Pons (tissue), 1 donor: ENCODE data around the gene ATRN.
"Not testable (repeated sequence)": the region's sequence is repeated elsewhere in the genome, so short reads cannot be mapped to it uniquely, and the experiment has no call there.

Experiments
- DNase-seq: peaks from one replicate; pipeline ENCODE4 v3.0.0-alpha.2; 2016; ENCODE audit warnings: low spot score

The ATRN gene

DNA sequence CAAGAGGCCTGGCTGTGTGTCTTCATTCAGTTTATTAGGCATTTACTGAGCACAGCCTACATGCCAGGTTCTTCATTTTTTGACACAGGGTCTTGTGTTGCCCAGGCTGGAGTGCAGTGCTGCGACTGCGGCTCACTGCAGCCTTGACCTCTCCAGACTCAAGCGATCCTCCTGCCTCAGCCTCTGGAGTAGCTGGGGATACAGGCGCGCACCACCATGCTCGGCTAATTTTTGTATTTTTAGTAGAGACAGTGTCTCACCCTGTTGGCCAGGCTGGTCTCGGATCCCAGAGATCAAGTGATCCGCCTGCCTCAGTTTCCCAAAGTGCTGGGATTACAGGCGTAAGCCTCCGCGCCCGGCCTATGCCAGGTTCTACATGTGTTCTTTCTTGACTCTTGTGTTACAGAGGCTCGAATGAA lies 601 bp upstream of the ATRN start:
- DNase-seq, result no peak

DNA sequence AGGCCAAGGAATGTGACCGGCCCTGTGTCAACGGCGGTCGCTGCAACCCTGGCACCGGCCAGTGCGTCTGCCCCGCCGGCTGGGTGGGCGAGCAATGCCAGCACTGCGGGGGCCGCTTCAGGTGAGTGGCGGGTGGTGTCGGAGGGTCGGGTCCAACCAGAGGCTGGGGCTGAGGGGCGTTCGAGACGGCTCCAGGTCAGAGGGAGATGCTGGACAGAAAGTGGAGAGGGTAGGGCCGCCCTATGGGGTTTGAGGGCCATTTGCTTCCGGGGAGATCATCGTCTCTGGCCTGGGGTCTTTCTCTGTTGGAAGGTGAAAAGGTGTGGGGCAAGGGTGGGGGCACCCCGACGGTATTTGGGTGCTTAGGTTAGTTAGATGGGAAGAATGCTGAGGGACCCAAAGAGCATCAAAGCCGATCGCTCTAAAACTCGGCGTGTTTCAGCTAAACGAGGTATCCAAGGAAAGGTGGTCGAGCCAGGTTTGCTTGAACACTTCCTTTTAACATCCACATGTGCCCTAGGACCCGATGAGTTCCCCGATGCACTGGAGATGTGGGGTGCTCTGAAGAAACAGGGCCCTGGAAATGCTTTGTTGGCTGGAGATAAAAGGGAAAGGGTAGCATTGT lies 691 bp downstream of the ATRN start:
- no peak for DNase-seq

DNA sequence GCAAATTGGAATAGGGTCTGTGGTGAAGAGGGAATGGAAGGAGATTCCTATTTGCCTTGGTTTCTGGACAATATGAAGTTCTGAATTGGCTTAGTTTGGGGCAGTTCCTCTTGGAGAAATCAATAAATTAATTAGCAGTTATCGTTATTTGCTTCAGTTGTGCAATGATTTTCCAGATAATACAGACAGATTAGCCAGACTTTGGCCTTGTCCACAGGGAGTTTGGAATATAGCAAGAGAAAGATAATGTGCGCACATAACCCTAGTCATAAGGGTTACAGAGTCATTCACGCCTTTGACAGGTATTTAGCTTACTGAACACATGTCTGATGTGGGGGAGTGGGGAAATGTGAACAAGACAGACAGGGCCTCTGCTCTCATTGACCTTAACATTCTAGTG lies 1.3 kb downstream of the ATRN start:
- no peak for DNase-seq

DNA sequence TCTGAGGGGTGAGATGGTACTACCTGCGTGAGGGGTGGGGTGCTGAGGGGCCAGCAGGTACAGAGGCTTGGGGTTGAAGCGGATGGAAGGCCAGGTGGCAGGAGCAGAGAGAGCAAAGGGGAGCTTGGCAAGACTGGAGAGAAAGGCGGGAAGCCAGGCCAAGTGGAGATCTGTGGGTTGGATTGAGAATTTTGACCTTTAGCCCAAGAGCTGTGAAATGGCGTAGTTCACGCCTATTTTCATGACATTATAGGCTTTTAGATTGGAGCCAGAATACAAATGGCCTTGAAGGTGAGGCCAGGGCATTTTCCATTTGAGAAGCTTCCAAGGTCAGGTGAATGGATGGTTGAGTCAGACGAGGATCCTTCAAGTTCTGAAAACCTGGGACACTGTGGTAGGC lies 2.5 kb downstream of the ATRN start:
- no peak for DNase-seq

DNA sequence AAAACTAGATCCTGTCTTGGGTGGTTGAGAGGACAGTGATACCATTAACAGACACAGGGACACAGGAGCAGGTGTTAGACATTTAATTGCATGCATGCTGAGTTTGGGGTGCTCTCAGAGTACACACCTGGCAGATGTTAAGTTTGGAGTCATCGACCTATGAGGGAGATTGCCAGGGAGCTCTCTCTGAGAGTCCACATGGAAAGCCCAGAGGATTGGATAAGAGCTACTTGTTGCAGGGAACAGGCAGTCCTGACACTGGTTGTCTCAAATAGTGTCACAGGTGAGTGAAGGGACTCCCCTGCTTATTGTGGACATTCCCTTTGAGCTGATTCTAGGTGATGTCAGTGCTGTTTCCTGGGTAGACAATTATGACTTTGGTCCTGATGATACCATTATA lies 3.1 kb downstream of the ATRN start:
- no peak for DNase-seq

DNA sequence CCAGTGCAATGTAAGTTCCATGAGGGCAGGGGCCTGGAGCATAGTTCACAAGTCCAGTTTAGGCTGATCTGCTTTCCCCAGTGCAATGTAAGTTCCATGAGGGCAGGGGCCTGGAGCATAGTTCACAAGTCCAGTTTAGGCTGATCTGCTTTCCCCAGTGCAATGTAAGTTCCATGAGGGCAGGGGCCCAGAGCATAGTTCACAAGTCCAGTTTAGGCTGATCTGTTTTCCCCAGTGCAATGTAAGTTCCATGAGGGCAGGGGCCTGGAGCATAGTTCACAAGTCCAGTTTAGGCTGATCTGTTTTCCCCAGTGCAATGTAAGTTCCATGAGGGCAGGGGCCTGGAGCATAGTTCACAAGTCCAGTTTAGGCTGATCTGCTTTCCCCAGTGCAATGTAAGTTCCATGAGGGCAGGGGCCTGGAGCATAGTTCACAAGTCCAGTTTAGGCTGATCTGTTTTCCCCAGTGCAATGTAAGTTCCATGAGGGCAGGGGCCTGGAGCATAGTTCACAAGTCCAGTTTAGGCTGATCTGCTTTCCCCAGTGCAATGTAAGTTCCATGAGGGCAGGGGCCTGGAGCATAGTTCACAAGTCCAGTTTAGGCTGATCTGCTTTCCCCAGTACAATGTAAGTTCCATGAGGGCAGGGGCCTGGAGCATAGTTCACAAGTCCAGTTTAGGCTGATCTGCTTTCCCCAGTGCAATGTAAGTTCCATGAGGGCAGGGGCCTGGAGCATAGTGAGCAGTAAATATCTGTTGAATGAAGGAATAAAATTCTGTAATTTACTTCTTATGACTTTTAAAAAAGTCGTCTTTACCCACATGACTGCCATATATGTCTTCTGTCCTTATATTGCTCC lies 6.4 kb downstream of the ATRN start:
- DNase-seq, result not testable (repeated sequence)

DNA sequence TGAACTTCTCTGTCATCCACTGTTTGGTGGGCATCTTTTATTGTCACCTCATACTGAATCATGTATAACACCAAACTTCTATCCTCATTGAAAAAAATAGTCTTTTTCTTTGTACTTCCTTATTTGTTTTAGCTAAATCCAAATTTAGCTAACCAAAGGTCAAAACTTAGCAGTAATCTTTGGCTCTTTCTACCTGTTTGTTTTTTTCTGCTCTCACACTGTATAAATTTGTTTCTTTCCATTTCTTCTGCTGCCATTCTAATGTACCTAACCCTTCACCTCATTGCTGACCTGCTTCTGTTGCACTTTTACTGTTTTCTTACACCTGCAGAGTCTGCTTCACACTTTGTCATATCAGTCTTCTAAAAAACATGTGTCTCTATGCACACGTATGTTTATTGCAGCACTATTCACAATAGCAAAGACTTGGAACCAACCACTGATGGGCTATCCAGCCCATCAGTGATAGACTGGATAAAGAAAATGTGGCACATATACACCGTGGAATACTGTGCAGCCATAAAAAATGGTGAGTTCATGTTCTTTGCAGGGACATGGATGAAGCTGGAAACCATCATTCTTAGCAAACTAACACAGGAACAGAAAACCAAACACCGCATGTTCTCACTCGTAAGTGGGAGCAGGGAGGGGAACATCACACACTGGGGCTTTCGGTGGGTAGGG lies 7.2 kb downstream of the ATRN start:
- no peak for DNase-seq

DNA sequence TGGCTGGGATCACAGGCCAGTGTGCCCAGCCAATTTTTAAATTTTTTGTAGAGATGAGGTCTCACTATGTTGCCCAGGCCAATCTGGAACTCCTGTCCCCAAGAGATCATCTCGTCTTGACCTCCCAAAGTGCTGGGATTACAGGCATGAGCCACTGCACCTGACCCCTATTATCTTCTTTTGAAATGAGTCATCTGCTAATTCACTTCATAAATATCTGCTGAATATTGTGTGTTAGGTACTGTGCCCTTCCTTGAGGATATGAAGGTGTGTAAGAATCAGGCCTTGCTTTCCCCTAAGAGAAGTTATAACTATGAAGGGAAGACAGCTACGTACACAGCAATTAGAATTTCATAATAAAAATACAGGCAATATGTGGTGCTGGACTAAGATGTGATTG lies 8.2 kb downstream of the ATRN start:
- DNase-seq, result no peak

DNA sequence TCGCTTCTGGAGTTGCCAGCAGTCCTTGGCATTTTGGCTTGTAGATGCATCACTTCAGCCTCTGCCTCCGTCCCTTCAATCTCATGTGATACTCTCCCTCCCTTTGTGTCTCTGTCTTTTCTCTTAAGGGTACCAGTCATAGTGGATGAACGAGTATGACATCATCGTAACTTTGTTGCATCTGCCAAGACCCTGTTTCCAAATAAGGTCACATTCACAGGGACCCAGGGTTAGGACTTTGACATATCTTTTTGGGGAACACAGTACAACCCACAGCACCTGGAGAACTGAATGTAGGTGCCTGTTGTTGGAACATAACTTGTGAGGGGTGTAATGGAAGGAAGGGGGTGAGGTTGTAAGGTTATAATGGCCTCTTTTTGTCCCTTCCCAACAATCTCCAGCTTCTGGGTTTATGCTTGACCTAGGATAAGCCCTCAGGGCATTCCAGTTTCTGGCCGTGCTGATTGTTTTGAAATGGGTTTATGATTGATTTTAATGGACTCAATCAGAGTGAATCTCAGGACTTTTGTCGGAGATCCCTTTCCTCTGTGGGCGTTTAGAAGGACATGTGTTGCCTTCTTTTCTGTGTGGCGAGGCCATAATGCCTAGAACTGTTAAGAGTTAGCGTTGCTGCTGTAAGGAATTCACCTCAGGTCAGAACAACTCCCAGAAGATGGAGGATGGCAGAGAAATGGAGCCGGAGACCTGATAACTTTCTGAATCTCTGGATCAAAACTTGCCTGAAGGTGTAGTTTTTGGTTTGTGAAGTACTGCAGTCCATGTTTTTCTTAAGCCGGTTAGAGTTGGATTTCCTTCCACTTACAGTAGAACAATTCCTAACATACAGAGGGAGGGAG lies 9.2 kb downstream of the ATRN start:
- no peak for DNase-seq

DNA sequence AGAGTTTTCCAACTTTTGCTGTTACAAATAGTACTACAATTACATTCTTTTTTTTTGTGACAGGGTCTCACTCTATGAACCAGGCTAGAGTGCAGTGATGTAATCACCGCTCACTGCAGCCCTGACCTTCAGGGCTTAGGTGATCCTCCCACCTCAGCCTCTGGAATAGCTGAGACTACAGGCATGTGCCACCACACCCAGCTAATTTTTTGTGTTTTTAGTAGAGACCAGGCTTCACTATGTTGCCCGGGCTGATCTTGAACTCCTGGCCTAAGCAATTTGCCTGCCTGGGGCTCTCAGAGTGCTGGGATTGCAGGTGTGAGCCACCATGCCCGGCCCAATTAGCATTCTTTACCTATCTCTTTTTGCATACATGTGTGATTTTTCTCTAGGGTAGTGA lies 12.5 kb downstream of the ATRN start:
- no peak for DNase-seq

DNA sequence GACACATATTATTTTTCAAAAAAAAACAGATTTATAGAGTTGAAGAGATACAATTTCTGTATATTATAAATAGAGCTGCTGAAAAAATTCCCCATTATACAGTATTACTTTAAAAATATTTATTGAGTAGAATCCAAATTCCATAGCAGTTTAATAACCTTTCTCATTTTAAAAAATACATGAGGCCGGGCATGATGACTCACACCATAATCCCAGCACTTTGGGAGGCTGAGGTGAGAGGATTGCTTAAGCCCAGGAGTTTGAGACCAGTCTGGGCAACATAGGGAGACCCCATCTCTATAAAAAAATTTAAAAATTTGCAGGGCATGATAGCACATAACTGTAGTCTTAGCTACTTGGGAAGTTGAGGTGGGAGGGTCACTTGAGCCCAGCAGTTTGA lies 13.0 kb downstream of the ATRN start:
- DNase-seq, result no peak

DNA sequence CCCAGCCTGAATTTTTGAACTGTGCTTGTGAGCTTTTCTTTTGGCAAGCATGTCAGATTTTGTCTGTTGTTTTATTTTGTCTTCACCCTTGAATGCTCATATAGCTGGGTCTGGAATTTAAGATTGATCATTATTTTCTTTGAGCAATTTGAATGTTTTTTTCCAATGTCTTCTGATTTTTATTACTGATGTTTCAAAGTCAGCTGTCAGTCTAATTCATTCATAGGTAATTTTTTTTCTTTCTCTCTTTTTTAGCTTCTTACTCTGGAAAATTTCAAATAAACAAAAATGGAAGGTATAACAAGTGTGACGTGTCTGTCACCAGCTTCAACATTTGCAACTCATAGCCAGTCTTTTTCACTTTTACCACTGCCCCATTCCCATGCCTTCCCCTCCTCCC lies 15.1 kb downstream of the ATRN start:
- no peak for DNase-seq

DNA sequence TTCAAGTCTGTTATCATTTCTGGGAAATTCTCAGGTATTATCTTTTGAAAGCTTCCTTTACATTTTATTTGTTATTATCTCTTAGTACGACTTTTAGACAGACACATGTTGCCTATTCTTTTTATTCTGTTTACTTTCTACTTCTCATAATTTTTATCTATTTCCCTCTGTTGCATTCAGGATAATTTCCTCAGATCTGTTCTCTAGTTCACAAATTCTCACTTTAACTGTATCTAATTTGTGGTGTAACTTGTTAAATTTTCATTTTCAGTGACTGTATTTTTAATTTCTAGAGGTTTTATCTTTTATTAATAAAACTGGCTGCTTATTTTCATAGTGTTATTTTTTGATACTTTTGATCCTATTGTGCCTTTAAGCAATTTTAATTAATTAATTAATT lies 16.0 kb downstream of the ATRN start:
- DNase-seq, result no peak

DNA sequence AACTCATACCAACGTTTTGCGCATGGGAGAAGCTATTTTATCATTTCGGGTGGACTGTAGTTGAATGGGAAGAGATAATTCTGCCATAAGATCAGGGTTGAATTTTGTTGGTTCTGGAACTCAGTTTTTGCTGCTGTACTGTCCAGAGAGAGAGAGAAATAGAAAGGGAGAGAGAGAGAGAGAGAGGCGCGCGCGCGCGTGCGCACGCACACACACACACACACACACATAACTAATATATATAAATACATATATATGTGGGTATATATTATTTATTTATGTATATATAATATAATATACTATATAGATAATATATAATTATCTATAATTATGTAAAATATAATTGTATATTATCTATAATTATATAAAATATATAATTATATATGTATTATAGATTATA lies 21.9 kb downstream of the ATRN start:
- DNase-seq, result no peak

DNA sequence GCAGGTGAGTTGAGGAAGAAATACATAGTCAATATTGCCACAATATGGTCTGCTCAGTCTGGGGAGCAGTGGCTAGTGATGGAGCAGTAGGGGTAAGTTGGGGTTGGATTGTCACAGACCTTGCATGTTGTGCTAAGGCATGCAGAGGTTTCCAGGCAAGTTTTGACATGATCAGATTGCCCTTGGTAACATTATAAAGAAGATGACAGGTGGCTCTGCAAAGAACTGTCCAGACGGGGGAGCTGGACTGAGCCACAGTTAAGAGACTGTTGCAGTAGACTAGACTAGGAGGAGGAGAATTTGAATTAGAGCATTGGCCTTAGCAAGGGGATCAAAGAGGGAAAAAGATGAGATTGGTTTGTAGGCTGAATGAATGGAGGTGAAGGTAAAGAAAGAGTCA lies 23.4 kb downstream of the ATRN start:
- DNase-seq, result no peak

DNA sequence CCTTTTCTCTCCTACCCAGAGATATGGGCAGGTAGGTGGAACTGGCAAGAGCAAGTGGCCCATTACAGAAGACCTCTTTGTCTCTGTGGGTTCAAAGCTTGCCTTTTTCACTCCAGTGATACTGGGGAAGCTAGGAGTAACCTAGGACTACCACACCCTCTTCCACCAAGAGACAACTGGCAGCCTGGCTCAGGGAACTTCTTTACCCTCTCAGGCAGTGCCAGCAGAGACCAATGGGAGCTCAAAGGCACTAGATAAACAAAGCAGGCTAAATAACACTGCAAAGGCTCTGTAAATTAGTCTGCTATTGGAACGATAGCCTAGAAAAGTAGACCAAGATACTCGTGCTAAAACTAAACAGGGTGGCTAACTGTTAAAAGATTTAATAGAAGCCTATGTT lies 32.1 kb downstream of the ATRN start:
- no peak for DNase-seq

DNA sequence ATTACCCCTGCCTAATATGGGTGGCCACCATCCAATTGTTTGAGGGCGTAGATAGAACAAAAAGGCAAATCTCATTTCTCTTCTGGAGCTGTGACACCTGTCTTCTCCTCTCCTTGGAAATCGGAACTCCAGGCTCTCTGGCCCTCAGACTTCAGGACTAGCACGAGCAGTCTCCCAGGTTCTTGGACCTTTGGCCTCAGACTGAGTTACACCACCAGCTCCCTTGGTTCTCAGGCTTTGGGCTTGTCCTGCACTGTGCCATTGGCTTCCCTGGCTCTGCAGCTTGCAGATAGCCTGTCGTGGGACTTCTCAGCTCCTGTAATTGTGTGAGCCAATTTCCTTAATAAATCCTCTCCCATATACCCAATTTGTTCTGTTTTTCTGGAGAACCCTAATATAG lies 34.3 kb downstream of the ATRN start:
- DNase-seq, result no peak

DNA sequence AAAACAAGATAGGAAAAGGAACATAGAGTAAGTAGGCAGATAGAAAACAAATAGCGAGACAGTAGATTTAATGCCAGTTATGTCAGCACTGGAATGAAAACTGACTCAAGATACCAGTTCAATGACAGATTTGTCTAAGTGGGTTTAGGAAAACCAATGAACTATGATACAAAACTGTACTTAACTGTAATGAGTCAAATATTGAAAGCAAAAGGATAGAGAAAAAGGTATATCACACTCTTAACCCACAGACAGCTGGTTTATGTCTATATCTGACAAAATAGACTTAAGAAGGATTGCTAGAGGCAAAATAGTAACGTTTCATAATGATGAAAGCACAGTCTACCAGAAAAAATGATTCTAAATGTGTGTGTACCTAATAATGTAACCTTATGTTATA lies 38.2 kb downstream of the ATRN start:
- no peak for DNase-seq

DNA sequence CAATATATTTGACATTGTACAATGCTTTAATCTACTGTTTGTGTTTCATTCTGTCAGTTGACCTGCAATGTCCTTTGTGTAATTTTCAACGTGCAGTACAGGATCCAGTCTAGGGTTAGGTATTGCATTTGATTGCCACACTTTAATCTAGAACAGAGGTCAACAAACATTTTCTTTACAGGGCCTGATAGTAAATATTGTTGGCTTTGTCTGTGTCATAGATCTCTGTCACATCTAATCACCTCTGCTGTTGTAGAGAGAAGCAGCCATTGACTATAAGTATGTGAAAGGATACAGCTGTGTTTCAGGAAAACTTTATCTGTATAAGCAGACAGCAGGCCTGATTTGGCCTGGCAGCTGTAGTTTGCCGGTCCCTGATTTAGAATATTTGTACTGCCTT lies 39.3 kb downstream of the ATRN start:
- DNase-seq, result no peak

DNA sequence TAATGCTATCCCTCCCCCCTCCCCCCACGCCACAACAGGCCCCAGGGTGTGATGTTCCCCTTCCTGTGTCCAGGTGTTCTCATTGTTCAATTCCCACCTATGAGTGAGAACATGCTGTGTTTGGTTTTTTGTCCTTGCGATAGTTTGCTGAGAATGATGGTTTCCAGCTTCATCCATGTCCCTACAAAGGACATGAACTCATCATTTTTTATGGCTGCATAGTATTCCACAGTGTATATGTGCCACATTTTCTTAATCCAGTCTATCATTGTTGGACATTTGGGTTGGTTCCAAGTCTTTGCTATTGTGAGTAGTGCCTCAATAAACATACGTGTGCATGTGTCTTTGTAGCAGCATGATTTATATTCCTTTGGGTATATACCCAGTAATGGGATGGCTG lies 41.4 kb downstream of the ATRN start:
- DNase-seq, result not testable (repeated sequence)

DNA sequence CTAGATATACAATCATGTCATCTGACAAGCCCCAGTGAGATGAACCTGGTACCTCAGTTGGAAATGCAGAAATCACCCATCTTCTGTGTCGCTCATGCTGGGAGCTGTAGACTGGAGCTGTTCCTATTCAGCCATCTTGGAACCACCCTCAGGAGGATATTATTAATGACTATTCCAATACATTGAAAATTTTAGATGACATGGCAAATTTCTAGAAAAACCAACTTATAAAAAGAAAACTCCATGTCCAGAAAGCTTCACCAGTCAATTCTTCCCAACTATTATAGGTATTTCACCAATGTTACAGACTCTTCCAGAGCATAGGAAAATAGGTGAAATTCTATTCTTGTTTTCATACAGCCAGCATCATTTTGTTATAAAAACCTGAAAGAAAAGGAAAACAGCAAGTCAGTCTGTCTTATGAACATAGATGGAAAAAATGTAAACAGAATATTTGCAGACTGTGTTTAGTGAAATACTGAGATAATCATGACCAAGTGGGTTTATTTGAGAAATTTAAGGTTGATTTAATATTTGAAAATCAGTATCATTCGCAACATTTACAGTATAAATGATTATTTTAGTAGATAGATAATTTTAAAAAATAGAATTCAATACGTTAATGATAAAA lies 43.3 kb downstream of the ATRN start:
- no peak for DNase-seq
